HG03196 (cell line): ENCODE measurements around the gene DSCAM.

Source experiments
- ATAC-seq: cut with Tn5 transposase; IDR thresholded peaks from one replicate; pipeline ENCODE4 v1.9.1; 2021; ENCODE audit not compliant: unreplicated experiment

Gene DSCAM

DNA sequence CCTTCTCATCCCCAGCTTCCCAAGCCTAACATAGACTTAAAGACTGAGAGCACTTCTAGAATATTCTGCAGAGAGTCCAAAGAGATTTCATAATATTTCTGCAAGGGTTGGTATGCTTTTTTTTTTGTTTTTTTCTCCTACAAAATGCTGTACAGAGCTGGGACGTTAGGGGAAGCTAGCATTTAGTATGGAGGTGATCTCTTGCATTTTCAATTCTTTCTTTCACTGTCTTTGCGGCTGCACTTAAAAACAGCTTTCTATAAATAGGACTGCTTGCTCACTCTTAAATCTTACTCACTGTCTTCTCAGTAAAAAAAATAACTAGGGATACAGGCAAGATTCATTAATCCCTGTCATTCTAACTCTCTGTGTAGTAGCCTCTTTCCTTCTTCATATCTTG is 7.4 kb downstream of the DSCAM start:
- ATAC-seq: no peak

DNA sequence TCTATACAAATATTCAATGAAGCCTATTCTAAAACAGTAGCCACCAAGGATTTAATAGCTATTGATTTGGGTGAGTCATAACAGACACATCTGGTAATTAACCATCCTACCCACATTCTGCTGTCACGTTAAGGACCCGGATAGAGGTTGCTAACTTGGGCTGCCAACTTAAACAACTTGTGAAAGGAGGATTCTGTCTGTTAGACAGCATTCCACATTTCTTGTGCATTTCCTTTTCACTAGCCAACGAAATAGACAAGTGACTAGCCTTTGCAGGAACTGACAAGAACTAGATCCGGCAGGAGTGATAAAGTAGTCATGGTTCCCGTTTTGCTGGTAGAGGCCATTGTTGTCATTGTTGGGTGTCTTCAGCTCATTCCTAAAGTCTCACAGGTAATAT is 9.5 kb downstream of the DSCAM start:
- no peak for ATAC-seq

DNA sequence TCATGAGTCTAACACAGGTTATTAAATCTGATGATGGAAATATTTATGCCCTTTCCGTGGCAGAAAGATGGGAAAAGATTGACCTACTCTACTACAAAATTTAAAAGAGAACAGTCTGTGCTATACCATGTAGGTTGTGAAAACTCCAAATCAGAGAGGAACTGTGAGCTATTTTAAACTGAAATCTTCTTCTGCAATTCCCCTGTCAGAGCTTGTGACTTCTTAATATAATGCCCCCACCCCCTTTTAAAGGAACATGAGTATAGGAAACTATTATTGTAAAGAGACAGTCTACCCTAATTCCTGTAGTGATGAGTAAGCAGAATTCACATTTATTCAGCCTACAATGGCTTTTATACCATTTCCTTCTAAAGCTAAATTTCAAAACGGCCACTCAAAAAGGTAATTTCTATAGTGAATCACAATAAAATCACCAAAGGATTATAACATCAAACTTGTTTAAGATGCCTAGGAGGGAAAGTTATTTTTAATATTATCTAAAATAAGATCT is 11.7 kb downstream of the DSCAM start:
- ATAC-seq: no peak

DNA sequence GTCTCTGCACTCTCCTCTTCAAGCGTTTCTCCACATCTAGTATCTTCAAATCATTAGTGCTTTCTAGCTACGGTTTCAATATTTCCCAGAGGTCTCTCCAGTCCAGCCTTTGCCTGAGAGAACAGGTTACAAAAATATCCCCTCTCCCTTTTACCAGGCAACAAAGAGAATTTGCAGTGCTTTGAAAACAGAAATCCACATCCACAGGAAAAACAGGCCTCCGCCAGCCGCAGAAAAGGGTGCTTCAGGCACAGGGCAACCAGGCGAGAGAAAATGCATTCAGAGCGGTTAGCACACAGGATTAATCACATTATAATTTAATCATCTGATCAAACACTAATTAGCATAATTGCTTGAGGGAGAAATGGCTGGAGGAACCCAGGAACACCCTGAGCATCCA is 13.8 kb downstream of the DSCAM start:
- ATAC-seq: no peak

DNA sequence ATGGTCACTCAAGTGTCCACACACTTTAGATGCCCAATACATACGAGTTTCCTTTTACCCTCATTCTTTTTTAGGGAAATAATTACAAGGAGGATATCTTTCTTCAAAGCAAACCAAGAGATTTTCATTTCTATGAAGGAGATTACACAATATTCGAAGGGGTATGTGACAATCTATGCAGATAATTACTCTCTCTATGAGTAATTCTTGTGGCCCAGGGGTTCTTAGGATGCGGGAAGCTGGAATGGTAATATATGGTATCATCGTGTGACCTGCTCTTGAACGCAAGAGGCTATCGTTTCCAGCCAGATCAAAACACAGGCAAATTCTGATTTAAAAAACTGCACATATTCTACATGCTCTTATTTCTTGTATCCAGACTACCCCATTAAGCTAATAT is 14.6 kb downstream of the DSCAM start:
- ATAC-seq: no peak

DNA sequence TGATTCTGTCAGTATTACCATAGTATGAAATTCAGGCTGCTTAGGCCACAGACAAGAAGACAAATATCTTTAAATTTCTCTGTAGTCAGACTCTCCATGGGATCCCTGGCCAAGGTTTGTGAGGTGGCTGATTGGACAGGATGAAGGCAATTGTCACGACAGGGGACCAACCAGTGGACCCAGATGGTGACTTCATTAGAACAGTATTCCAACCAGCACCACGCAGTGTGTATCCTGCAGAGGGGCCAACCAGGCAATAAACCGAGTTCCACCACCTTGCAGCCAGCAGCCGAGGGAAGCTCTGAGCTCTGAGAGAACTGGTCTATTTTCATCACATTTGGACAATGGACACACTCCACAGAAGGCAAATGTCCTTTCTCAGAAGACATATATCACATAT is 16.1 kb downstream of the DSCAM start:
- ATAC-seq: no peak

DNA sequence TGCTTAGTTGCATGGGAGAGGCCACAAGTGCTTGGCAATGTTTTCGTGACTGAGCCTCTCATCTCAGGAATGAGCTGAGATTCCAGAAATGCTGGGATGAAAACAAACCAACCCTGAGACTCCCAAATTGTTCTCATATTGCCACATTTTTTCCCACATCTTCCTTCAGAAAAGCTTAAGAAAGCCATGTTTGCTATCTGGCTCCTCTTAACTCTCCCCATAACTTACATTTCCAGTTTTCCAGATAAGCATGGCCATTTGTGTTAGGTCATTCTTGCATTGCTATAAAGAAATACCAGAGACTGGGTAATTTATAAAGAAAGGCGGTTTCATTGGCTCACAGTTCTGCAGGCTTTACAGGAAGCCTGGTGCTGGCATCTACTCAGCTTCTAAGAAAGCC is 17.2 kb downstream of the DSCAM start:
- ATAC-seq: no peak

DNA sequence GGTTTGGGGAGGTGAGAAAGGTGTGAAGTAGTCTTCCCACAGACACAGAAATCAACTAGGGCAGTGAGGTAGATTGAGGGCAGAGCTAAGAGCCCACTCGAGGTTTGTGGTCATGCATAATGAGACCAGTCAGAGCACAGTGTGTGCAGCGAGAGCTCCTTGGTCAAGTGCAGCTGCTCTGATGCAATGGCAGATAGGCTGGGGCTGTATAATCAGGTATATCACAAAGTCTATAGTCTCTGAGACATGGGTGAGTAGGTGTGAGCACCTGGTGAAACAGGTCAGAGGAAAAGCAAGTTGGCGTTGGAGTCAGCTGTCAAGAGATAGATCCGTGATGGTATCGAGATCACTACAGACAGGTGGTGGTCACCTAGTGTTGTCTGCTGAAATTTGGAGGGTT is 17.6 kb downstream of the DSCAM start:
- ATAC-seq: no peak

DNA sequence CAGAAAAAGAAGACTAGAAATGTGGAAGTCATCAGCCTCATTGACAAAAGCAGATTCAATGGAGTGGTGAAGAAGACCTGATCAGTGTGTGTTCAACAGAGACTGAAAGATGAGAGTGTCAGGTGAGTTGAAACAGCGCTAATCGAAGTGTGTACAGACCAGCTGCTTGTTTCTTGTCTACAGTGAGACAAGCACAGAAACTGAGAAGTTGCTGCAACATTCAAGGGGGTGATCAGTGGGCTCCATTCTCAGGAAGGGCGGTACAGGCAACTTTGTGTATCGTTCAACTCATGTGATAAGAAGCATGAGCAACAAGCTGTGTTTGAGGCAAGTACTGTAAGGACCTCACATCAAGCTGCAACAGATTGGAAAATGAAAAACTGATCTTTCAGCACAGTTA is 19.4 kb downstream of the DSCAM start:
- ATAC-seq: no peak

DNA sequence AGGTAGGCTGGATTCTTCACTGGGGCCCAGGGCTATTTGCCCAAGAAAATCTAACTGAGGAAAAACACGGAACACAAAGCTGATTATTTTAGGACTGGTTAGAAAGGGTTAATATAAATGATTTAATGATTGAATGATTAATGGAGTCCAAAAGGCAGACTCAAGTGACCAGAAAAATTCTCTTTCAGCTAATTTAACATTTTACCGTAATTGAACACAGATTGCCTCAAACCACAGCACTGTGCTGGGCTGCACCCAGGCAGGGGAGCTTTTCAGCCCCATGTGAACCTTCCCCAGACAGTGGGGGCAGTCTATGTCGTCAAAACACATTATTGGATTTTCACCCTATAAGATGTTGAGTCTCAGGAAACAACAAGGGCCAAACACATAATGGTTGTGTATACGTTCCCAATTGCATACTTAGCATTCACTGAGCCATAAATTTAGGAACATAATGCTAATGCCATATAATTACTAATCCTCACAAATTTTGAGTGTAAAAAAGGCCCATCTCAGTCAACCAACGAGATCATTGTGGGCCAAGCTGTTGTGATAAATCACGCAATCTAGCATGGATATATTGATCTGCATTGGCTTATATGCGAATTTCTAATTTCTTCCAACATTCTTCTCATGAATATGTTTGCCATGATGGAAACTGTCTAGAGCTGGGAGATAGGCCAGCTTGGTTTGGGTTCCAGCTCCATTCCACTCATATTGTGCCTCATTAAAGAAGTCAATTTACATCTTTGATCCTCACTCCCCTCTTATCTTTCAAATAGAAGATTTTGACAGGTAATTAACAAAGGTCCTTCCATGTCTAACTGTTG is 27.7 kb downstream of the DSCAM start:
- no peak for ATAC-seq

DNA sequence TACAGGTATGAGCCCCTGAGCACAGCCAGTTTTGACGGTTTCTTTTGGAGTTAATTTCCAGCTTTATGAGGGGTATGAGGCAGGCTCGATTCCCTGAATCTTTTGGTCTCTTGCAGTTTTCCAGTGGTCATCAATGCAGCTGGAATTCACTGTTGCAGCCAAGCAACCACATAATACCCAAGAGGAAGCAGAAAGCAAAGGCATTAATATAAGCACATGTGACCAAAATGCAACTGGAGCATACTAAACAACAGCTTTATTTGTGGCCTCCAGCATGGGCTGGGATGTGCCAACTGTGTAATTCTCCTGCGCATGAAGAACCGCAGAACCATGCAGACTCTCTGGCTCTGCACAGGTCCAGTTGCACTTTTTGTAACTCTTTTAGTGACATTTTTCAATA is 33.0 kb downstream of the DSCAM start:
- no peak for ATAC-seq

DNA sequence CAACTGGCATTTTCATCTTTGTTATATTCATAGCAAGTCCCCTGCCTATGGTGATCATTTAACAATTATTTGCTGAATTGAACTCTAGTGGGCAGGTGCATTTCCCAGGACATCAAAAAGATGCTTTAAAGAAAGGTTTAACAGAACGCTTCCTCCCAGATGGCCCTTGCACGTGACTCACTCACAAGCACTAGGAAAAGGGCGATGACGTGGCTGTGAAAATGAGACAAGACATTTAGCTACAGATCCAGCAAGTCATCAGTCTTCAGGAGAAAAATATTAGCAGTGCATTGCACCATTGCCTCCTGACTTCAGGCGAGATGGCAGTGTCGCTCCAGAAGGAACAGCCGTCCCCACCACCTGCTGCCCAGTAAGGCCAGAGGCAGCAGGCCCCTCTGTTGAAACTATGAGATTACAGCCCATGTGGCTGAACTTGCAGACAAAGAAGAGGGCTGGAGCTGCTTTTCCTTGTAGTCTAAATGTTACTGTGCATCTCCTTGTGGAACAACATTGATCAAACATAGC is 37.2 kb downstream of the DSCAM start:
- no peak for ATAC-seq

DNA sequence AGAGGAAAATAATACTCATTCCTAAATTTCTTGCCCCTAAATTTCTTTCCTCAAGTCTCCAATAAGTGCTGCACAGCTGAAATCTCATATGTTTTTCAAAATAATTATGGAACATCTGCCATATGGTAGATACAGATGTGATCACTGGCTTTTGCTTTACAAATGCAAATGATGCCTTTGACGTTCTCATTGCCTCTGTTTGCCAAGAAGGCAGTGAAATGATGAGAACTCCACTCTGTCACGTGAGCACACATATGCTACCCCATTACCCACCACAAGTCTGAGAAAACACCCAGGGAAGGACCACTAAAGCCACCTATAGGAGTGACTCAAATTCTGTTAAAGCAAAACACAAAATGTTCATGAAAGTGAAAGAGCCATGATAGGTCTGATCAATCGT is 43.9 kb downstream of the DSCAM start:
- no peak for ATAC-seq

DNA sequence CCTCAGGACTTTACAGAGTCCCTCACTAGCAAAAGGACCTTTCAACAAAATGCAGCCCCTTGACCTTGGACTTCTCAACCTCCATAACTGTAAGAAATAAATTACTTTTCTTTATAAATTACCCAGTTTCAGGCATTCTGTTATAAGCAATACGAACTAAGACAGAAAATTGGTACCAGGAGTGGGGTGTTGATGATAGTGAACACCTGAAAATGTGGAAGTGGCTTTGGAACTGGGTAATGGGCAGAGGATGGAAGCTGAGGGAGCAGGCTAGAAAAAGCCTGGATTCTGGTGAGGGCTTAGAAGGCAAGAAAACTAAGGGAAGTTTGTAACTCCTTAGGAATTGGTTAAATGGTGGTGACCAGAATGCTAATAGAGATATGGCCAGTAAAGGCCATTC is 46.8 kb downstream of the DSCAM start:
- no peak for ATAC-seq

DNA sequence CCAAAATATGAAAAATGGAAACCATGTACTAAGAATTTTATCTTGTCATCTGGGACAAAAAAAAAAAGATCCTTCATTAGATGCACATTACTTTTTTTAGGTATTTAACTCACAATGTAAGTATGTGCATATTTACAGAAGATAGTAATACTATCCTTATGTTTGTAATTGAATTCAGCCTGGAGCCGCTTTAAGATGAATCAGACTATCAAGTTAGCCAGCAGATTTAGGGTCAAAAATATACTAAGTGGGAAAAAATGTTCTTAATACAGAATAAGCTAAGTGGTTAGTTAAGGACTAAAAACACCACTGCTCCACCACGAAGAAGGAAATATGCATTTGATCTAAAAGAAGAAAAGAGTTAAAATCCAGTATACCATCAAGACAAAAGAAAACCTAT is 49.1 kb downstream of the DSCAM start:
- no peak for ATAC-seq

DNA sequence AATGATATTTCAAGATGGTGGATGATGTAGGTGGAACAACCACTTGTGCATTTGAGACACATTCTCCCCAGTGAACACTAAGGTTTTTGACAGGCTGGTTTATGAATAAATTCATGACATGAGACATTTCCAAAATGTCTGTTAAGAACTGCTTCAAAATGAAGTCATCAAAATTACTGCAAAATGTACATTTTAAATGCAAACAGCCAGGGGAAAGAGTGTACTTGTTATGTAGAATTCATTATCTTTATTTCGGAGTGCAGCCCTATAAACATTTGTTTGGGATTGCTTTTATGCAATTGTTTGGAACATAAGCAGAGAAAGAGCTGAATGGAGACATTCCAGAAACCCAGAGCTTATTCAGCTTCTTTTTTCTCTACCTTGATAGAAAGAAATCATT is 49.5 kb downstream of the DSCAM start:
- ATAC-seq: no peak

DNA sequence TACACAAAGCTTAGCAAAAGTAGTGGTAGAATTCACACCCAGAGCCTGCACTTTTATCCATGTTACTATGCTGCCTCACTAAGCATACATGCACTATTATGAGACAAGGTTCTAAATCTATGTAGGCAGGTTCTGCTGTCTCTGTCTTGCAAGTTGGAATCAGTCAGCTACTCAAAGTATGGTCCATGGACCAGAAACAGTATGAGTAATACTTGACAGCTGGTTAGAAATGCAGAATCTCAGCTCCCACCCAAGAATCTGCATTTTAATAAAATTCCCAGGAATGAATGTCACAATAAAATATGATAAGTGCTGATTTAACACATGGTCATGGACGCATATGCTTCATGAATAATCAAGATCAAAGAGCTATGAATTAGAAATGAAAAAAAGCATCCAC is 50.5 kb downstream of the DSCAM start:
- ATAC-seq: no peak

DNA sequence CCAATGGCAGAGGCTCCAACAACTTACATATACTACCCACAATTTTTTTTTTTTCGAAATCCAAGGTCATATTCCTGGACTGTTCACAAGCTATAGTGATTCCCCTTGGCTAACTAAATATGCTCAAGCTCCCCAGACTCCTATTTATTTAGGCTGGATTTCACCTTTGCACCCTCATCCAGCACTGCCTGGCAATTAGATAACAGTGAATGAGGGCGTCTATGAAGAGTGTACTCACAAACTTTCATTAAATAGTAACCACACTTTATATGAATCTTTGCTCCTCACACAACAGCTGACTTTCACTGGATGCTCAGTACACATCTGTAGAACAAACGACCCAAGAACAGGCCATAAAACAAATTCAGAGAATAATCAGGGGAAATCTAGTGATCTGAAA is 51.6 kb downstream of the DSCAM start:
- ATAC-seq: no peak

DNA sequence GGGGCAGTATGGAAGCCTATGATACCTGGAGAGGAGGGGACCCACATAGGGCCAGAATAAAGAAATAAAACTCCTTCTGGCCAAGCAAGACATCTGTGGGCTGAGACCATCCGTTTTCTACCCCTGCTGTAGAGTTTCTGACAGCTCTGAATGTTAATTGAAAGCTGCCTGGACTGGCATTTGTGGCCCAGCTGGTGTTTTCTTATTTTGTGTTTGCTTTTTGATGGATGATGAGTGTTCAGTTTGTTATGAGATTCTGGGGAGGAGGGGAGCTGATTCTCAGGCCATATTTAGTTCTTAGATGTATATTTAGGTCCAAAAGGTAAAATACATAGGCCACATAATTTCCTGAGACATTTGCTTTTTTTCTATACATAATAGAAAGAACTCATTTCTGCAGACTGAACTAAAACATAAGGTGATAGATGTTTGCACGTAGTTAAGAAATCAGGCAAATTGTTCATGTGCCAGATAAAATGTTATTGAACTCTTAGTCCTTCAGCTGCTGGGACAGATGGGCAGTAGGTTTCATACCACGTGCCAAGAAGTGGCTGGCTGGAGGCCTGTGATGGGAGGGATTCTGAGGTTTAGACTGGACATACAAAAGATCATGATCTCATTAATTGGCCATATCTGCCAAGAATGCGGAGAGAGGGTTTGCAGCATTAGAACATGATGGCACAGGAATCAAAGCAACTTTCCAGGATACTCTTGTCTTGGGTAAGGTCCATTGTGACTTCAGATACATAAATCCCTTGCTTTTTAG is 54.1 kb downstream of the DSCAM start:
- no peak for ATAC-seq

DNA sequence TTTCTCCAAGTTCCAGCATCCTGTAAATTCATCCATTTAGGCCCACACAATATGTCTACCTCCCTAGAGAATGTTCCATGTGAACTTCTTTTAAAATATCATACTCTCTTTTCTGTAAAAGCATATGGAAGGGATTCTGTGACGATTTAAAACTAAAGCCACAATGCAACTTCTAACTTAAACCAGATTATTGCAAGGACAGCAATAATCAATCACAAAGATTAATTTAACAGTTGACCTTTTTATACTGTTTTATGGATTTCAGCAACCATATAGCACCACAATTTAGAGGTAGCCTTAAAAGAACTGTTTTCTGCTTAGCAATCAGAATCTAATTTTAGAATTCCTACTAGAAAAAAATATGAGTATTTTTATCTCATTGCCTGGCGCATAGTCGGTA is 58.3 kb downstream of the DSCAM start:
- ATAC-seq: no peak

DNA sequence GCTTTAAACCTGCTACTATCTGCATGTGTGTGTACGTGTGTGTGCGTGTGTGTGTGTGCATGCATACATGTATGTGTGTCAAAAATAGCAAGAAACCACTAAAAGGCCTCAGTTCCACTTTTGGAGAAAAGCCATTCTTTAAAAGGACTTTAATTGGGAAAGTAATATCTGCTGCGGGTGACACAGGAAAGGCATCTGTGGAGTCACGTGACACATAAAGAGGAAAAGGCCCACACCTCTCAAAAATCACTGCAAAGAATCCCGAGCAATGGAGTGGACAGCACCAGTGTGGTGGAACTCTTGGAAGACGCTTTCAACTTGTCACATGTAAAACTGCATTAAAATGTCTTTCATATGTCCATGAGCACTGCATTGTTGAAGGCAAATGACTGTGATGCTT is 63.6 kb downstream of the DSCAM start:
- ATAC-seq: no peak

DNA sequence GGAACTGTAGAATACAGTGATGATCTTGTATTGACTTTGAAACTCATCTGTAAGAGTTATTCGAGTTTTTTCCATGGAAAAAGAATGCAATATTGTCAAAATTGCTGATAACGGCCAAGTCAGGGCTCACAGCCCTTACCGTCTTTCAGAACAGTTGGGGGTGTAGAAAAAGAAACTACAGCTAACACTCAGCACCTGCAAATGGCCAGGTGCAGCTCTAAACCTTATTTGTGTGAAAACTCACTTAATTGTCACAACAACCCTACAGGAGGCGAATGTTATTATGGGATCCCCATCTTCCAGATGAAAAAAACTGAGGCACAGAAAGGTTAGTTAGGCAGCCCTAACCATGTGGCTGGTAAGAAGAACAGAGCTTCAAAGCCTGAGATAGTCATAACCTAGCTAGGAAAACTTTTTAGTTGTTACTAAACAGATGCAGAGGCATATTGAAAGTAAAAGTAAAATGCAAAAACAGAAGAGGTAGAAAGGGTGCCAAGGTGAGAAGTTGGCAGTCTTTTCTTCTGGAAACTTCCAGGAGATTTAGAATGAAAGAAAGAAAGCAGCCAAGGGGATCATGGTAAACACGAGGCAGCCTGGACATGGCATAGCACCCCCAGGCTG is 76.4 kb downstream of the DSCAM start:
- no peak for ATAC-seq
